HEK293T (cell line): Measurements from ENCODE around the gene MAP3K8.

Experiments
- ARNT ChIP-seq: fragments of 450-650 bp; IDR thresholded peaks from 2 replicates; pipeline ENCODE4 v1.6.1; 2017; ENCODE audit warnings: mild to moderate bottlenecking
- BHLHE40 ChIP-seq: fragments of 450-650 bp; IDR thresholded peaks from 2 replicates; pipeline ENCODE4 v1.6.1; 2016; ENCODE audit warnings: mild to moderate bottlenecking, moderate library complexity, borderline replicate concordance
- CTBP1 ChIP-seq: fragments of 450-650 bp; IDR thresholded peaks from 2 replicates; pipeline ENCODE4 v1.6.1; 2016; ENCODE audit warnings: borderline replicate concordance
- ELF4 ChIP-seq: fragments of 450-650 bp; IDR thresholded peaks from 2 replicates; pipeline ENCODE4 v1.6.1; 2017; ENCODE audit warnings: antibody characterized with exemption
- FOXA1 ChIP-seq: fragments of 450-650 bp; IDR thresholded peaks from 2 replicates; pipeline ENCODE4 v1.6.1; 2016; ENCODE audit warnings: mild to moderate bottlenecking
- FOXM1 ChIP-seq: fragments of 450-650 bp; IDR thresholded peaks from 2 replicates; pipeline ENCODE4 v1.6.1; 2017; ENCODE audit warnings: mild to moderate bottlenecking, borderline replicate concordance
- HDGF ChIP-seq: fragments of 450-650 bp; IDR thresholded peaks from 2 replicates; pipeline ENCODE4 v1.6.1; 2017; ENCODE audit warnings: antibody characterized with exemption, borderline replicate concordance
- LEF1 ChIP-seq: fragments of 450-650 bp; IDR thresholded peaks from 2 replicates; pipeline ENCODE4 v1.6.1; 2017; ENCODE audit warnings: mild to moderate bottlenecking, borderline replicate concordance
- NFRKB ChIP-seq: fragments of 450-650 bp; IDR thresholded peaks from 2 replicates; pipeline ENCODE4 v1.6.1; 2016; ENCODE audit warnings: mild to moderate bottlenecking, moderate library complexity
- SP1 ChIP-seq: fragments of 450-650 bp; IDR thresholded peaks from 2 replicates; pipeline ENCODE4 v1.6.1; 2017
- SUZ12 ChIP-seq: fragments of 450-650 bp; IDR thresholded peaks from 2 replicates; pipeline ENCODE4 v1.6.1; 2016; ENCODE audit warnings: mild to moderate bottlenecking
- TARDBP ChIP-seq: fragments of 450-650 bp; IDR thresholded peaks from 2 replicates; pipeline ENCODE4 v1.6.1; 2016
- TF ChIP-seq, protein P1 (sequence below): fragments of 450-650 bp; IDR thresholded peaks from 2 replicates; pipeline ENCODE4 v1.6.1; 2016

DNA sequence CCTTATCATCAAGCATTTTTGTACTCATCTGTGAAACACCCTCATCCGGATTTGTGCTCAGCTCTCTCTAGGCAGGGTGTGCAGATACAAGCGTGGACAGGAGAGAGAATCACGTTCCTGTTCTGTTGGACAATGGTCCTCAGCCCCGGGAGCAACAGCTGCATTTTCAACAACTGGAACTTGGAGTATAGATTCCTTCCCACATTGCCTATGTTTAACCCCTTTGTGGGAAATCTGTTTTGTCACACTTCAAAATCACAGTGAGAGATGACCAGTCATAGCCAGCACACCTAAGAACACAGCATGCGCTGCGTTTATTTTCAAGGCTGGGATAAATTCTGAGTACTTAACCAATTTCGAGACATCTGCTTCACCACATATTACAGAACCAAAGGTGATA is 32.5 kb downstream of the MAP3K8 start:
- no peak for TF ChIP-seq BHLHE40
- no peak for TF ChIP-seq ARNT
- no peak for TF ChIP-seq SP1
- no peak for TF ChIP-seq HDGF
- TF ChIP-seq FOXA1 = no peak
- TF ChIP-seq SUZ12 = no peak
- TF ChIP-seq ELF4 = no peak
- TF ChIP-seq LEF1 = no peak
- TF ChIP-seq TARDBP = no peak
- no peak for TF ChIP-seq CTBP1
- TF ChIP-seq, protein P1, sequence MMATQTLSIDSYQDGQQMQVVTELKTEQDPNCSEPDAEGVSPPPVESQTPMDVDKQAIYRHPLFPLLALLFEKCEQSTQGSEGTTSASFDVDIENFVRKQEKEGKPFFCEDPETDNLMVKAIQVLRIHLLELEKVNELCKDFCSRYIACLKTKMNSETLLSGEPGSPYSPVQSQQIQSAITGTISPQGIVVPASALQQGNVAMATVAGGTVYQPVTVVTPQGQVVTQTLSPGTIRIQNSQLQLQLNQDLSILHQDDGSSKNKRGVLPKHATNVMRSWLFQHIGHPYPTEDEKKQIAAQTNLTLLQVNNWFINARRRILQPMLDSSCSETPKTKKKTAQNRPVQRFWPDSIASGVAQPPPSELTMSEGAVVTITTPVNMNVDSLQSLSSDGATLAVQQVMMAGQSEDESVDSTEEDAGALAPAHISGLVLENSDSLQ = no peak
- TF ChIP-seq FOXM1 = no peak
- TF ChIP-seq NFRKB = no peak
